ENCODE data around the gene TNFRSF1B.
A peak's percentile ranks its signal among the peaks of the same experiment; 100 is the strongest.

Gene TNFRSF1B

GRCh38 chr1:12142141-12142823, 24.5 kb upstream of the TNFRSF1B start:
- H3K9ac ChIP-seq (ENCODE audit: low read length), result no peak overlapping the region

GRCh38 chr1:12142891-12143630, 23.7 kb upstream of the TNFRSF1B start:
- H3K4me1 ChIP-seq (ENCODE audit: low read length), result peaks cover 10% of the 10 kb centered on the region
- H3K4me3 ChIP-seq (ENCODE audit: low read length), result no peak overlapping the region
- no peak overlapping the region for H3K27ac ChIP-seq (ENCODE audit: low read length)
- DNase-seq, result no peak
- H3K79me2 ChIP-seq (ENCODE audit: low read length), result no peaks in the 10 kb centered on the region
- H3K9ac ChIP-seq (ENCODE audit: low read length), result no peak overlapping the region
- H3K36me3 ChIP-seq (replicated peaks; ENCODE audit: insufficient read depth, low read length), result no peaks in the 10 kb centered on the region
- no peaks in the 10 kb centered on the region for H3K9me3 ChIP-seq (replicated peaks; ENCODE audit: insufficient read depth, low read length)
- H2AFZ ChIP-seq (ENCODE audit: low read length), result 0 out of 2 replicates have a peak overlapping the region, but pooled peaks have one; percentile 35
- peak overlapping the region; percentile 33; the same call in 1 of the 2 replicates for H3K4me2 ChIP-seq (ENCODE audit: low read depth, low read length)
- TF ChIP-seq EZH2phosphoT487 (IDR thresholded peaks at IDR 0.05; ENCODE audit: low read length) (no peak), EZH2 (optimal IDR thresholded peaks at IDR 0.05; ENCODE audit: low read depth, low read length) (no peak), CTCF (IDR thresholded peaks at IDR 0.05; ENCODE audit: low read length) (no peak)
- no peaks in the 10 kb centered on the region for H3F3A ChIP-seq (ENCODE audit: insufficient read depth, low read length)
- H3K9me2 ChIP-seq (replicated peaks; ENCODE audit: insufficient read depth, low read length), result no peaks in the 10 kb centered on the region
- no peaks in the 10 kb centered on the region for H4K20me1 ChIP-seq (ENCODE audit: insufficient read depth, low read length)
- peaks cover 16% of the 10 kb centered on the region for H3K27me3 ChIP-seq (replicated peaks; ENCODE audit: insufficient read depth, low read length)

More at GRCh38 chr1:12142141-12142823, 24.5 kb upstream of the TNFRSF1B start:
- Histone ChIP-seq H4K20me1 (ENCODE audit: insufficient read depth, low read length) (no peaks in the 10 kb centered on the region), H3K79me2 (ENCODE audit: low read length) (no peaks in the 10 kb centered on the region), H3K36me3 (replicated peaks; ENCODE audit: insufficient read depth, low read length) (no peaks in the 10 kb centered on the region), H3K4me3 (ENCODE audit: low read length) (no peak overlapping the region), H3K4me2 (ENCODE audit: low read depth, low read length) (no peak overlapping the region), H3K27ac (ENCODE audit: low read length) (no peak overlapping the region), H2AFZ (ENCODE audit: low read length) (no peak overlapping the region), H3F3A (ENCODE audit: insufficient read depth, low read length) (no peaks in the 10 kb centered on the region), H3K27me3 (replicated peaks; ENCODE audit: insufficient read depth, low read length) (peaks cover 16% of the 10 kb centered on the region), H3K9me3 (replicated peaks; ENCODE audit: insufficient read depth, low read length) (no peaks in the 10 kb centered on the region), H3K4me1 (ENCODE audit: low read length) (peaks cover 10% of the 10 kb centered on the region), H3K9me2 (replicated peaks; ENCODE audit: insufficient read depth, low read length) (no peaks in the 10 kb centered on the region)
- DNase-seq, result no peak
- TF ChIP-seq EZH2phosphoT487 (IDR thresholded peaks at IDR 0.05; ENCODE audit: low read length) (no peak), EZH2 (optimal IDR thresholded peaks at IDR 0.05; ENCODE audit: low read depth, low read length) (no peak), CTCF (IDR thresholded peaks at IDR 0.05; ENCODE audit: low read length) (no peak)

- no peak overlapping the region for H3K4me3 ChIP-seq (ENCODE audit: low read length)
- H3K4me2 ChIP-seq (ENCODE audit: low read depth, low read length), result peak overlapping the region; percentile 33; the same call in 1 of the 2 replicates
- no peak for DNase-seq
Measured at GRCh38 chr1:12143631-12144155, 23.1 kb upstream of the TNFRSF1B start.

More at GRCh38 chr1:12143631-12144155, 23.1 kb upstream of the TNFRSF1B start:
- peaks cover 16% of the 10 kb centered on the region for H3K4me1 ChIP-seq (ENCODE audit: low read length)
- no peaks in the 10 kb centered on the region for H3K79me2 ChIP-seq (ENCODE audit: low read length)
- no peaks in the 10 kb centered on the region for H3K9me2 ChIP-seq (replicated peaks; ENCODE audit: insufficient read depth, low read length)
- no peak overlapping the region for H3K9ac ChIP-seq (ENCODE audit: low read length)
- no peaks in the 10 kb centered on the region for H3K36me3 ChIP-seq (replicated peaks; ENCODE audit: insufficient read depth, low read length)
- no peaks in the 10 kb centered on the region for H3F3A ChIP-seq (ENCODE audit: insufficient read depth, low read length)
- peaks cover 16% of the 10 kb centered on the region for H3K27me3 ChIP-seq (replicated peaks; ENCODE audit: insufficient read depth, low read length)
- no peak for TF ChIP-seq EZH2phosphoT487 (IDR thresholded peaks at IDR 0.05; ENCODE audit: low read length)
- no peak for TF ChIP-seq CTCF (IDR thresholded peaks at IDR 0.05; ENCODE audit: low read length)
- TF ChIP-seq EZH2 (optimal IDR thresholded peaks at IDR 0.05; ENCODE audit: low read depth, low read length), result no peak
- H3K27ac ChIP-seq (ENCODE audit: low read length), result no peak overlapping the region
- H4K20me1 ChIP-seq (ENCODE audit: insufficient read depth, low read length), result no peaks in the 10 kb centered on the region
- H3K9me3 ChIP-seq (replicated peaks; ENCODE audit: insufficient read depth, low read length), result no peaks in the 10 kb centered on the region
- peak overlapping the region; percentile 35; the same call in 1 of the 2 replicates for H2AFZ ChIP-seq (ENCODE audit: low read length)
